C4-2B (cell line): Measurements from ENCODE around the gene NDUFB4.

ENCODE experiments used
- ZFX ChIP-seq: fragments of 450-650 bp; IDR thresholded peaks from 2 replicates; pipeline ENCODE4 v1.6.1; 2017
- TF ChIP-seq, protein P1 (sequence below): fragments of 450-650 bp; conservative IDR thresholded peaks from 2 replicates; pipeline ENCODE4 v1.5.1; 2017; ENCODE audit warnings: mild to moderate bottlenecking

DNA sequence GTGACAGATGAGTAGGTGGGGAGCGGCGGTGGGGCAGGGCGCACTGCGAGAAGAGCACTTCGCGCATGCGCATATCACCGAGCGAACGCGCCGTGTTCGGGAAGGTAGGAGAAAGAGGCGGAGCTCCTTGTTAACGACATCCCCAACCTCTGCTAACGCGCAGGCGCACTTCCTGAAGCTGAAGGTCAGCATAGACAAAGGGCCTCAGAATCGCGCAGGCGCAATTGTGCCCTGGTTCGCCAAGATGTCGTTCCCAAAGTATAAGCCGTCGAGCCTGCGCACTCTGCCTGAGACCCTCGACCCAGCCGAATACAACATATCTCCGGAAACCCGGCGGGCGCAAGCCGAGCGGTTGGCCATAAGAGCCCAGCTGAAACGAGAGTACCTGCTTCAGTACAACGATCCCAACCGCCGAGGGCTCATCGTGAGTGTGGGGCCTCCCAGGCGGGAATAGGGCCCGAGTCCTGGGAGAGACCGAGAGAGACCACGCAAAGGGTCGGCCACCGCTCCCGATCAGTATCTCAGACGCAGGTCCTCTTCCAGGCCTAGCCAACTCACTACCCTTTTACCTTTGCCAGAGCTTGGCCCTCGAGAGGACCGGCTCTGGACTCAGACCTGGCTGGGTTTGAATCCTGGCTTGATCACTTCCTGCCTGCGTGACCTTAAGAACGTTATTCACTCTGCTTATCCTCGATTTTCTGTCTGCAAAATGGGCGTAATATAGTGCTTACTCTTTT, at the start of gene NDUFB4:
- TF ChIP-seq, protein P1, sequence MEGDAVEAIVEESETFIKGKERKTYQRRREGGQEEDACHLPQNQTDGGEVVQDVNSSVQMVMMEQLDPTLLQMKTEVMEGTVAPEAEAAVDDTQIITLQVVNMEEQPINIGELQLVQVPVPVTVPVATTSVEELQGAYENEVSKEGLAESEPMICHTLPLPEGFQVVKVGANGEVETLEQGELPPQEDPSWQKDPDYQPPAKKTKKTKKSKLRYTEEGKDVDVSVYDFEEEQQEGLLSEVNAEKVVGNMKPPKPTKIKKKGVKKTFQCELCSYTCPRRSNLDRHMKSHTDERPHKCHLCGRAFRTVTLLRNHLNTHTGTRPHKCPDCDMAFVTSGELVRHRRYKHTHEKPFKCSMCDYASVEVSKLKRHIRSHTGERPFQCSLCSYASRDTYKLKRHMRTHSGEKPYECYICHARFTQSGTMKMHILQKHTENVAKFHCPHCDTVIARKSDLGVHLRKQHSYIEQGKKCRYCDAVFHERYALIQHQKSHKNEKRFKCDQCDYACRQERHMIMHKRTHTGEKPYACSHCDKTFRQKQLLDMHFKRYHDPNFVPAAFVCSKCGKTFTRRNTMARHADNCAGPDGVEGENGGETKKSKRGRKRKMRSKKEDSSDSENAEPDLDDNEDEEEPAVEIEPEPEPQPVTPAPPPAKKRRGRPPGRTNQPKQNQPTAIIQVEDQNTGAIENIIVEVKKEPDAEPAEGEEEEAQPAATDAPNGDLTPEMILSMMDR, result no peak
- peak; percentile 96 for TF ChIP-seq ZFX
